ENCODE results near the gene PLCL2.
"Not testable (repeated sequence)": the region's sequence is repeated elsewhere in the genome, so short reads cannot be mapped to it uniquely, and the experiment has no call there.

Gene PLCL2

DNA sequence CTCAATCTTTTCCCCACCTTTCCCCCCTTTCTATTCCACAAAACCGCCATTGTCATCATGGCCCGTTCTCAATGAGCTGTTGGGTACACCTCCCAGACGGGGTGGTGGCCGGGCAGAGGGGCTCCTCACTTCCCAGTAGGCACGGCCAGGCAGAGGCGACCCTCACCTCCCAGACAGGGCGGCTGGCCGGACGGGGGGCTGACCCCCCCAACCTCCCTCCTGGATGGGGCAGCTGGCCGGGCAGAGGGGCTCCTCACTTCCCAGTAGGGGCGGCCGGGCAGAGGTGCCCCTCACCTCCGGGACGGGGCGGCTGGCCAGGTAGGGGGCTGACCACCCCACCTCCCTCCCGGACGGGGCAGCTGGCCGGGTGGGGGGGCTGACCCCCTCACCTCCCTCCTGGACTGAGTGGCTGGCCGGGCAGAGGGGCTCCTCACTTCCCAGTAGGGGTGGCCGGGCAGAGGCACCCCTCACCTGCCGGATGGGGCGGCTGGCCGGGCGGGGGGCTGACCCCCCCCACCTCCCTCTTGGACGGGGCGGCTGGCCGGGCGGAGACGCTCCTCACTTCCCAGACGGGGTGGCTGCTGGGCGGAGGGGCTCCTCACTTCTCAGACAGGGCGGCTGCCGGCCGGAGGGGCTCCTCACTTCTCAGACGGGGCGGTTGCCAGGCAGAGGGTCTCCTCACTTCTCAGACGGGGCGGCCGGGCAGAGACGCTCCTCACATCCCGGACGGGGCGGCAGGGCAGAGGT, 95.2 kb downstream of the PLCL2 start:
- DNase-seq, result not testable (repeated sequence)

- DNase-seq, result not testable (repeated sequence)
These were observed 95.8 kb downstream of the PLCL2 start for GRCh38 chr3:16980526-16980925.

- no peak for DNase-seq
These were observed 97.7 kb downstream of the PLCL2 start for GRCh38 chr3:16982460-16982859.

GRCh38 chr3:16985608-16986007, 100.9 kb downstream of the PLCL2 start:
- DNase-seq, result no peak

DNA sequence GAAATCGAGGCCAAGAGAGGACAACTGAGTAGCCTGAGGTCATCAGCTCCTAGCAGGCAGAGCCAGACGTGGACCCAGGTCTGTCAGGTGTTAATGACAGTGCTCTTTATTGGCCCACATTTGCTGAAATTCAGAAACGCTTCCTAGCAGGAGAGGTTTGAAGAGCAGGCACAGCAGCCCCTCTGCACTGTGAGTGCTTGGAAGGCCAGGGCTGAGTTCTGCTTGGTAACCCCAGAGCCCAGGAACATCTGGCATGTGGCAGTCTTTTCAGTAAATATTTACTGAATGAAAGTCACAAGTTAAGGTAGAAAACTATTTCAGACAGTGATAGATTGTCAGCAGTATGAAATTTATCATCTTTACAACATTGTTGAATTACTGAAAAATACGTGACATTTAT, 102.4 kb downstream of the PLCL2 start:
- no peak for DNase-seq

DNA sequence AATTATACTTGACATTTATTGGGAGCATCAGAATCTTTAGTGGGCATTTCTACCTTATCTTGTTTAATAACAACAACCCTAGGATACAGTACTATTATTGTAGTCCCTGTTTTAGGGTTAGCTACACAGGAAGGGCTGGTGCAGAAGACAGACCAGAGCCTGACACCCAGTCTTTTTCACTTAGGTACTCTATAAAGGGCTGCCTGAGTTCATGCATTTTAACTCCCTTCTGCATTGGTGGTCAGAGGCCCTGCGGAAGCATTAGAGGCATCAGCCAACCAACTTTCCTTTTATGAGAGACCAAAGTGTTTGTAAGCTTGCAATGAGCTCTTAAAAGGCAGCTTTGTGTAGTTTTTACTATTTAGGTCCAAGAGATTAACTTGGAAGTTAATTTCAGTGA, 105.4 kb downstream of the PLCL2 start:
- no peak for DNase-seq

DNA sequence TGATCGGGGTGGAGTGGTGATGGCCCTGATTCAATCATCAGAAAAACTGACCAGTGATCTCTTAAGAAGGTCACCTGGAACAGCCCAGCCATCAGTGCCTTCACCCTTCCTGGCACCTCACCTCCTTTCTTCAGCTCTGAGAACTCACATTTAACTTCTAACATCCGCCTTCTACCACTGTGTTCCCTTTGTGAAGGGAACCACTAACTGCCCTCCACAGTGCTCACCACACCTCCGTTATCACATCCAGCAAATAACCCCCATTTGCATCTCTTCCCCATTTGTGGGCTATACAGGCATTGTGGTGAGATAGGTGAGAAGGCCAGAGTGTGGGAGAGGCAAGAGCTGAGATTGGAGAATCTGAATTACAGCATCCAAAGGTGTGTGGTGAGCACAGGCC, 107.4 kb downstream of the PLCL2 start:
- no peak for DNase-seq

- DNase-seq, result no peak
These were observed 108.5 kb downstream of the PLCL2 start for GRCh38 chr3:16993227-16993626.

GRCh38 chr3:16994854-16995525, 110.2 kb downstream of the PLCL2 start:
- peak; percentile 4 for DNase-seq

- no peak for DNase-seq
These were observed 110.8 kb downstream of the PLCL2 start for GRCh38 chr3:16995601-16996000.

DNA sequence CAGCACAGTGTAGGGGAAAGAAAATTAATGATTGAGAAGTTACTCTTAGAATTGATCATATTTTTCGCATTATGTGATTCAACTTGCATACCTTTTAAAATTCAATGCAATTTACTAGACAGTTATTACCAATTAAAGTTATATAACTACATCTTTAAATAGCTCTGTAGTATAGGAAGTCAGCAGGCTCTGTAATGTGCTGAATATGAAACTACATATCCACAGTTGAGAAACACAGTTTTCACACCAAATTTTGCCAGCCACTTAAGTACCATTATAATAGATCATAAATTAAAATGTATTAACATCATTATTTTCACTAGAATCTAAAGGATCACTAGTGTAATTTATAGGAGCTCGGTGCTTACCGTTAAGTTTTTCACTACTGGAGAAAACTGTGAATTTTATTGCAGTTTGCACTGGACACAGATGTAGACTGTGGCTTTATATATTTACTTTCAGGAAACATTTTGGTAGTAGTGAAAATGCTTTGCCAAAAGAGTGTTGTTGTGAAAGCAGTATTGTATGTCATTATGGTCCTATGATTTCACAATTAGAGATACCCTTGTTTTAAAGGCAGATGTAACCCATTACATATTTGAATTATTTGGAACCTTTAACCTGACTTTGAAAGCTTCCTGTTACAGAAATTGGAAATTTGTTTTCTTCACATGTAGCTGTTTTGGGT, 113.6 kb downstream of the PLCL2 start:
- DNase-seq, result no peak

DNA sequence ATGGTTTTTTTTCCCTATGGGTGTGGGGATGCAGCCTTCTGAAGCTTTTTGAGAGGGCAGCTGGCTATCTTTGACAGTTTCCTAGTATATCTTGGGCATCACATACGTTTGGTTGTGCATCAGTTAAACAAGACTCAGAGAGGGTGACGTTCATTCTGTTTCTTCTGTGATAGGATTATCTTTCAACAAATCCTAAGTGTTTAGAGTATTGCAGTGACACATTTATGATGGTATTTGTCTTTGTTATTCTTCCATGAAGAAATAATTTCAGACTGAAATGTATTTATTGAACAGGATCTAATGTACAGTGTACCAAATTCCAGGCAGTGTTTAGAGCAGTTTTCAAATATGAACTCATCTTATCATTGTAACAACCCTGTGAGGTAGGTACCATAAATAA, 114.4 kb downstream of the PLCL2 start:
- no peak for DNase-seq

DNA sequence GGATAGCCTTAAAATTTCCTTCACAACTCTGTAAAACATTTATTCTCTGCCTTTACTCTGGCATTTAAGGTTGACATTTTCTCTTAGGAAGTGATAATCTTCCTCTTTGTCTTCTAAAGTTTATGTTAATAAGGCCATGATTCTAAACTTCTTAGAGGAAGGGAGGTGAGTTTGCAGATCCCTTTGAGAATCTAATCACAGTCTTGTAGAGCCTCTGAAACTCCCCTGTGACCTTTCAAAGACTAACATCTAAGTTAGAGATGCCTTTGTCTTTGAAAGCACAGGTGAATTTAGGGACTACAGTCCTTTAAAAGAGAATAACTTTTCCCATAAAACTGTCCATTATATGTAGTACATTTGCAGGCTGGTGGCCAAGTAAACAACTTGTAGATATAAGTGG, 115.1 kb downstream of the PLCL2 start:
- no peak for DNase-seq

- no peak for DNase-seq
These were observed 118.7 kb downstream of the PLCL2 start for GRCh38 chr3:17003457-17003856.

DNA sequence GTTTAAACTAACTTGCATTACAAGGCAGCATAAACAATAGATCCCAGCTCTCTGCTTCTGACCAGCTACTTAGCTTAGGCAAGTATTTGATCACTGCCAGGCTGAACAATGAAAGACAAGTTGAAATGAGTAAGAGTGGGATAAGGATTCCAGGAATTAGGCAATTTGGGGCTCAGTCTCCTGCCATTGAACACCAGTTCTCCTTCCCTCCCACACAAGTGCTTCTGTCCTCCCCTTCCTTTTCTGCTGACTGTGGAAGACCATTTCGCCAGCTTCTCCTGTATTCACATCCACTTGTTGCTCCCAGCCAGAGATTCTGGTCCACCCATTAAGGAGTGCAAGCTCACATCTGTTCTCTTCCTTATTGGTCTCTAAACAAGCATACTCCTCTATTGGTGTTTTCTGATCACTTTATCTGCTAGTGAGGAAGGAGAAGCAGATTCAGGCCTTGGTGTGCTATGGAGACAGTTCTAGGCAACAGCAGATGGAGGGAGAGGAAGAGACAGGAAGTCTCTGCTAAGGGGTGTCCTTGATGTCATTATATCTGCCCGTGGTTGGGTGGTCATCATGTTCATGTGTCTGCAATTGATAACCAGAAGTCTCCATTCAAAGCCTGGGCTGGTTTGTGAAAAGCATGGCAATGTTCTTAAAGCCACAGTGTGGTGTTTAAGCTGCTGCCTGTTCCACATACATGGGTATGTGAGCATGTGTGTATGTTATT, 121.5 kb downstream of the PLCL2 start:
- DNase-seq, result no peak

DNA sequence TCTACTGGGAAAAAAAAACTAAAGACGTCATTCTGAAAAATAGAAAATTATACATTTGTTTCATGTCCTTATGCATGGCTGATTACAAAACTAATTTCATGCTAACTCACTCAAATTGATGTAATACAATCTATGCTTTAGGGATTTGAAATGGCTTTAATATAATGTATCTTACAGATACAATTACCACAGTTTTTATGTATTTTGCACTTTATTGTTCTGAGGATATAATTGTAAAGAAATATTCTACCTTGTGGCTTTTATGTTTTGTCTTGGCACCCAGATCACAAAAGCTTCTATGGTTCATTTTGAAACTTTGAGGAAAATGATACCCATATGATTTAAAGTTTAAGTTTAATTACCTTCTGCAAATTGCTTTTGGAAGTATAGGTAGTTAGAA, 122.5 kb downstream of the PLCL2 start:
- DNase-seq, result no peak

DNA sequence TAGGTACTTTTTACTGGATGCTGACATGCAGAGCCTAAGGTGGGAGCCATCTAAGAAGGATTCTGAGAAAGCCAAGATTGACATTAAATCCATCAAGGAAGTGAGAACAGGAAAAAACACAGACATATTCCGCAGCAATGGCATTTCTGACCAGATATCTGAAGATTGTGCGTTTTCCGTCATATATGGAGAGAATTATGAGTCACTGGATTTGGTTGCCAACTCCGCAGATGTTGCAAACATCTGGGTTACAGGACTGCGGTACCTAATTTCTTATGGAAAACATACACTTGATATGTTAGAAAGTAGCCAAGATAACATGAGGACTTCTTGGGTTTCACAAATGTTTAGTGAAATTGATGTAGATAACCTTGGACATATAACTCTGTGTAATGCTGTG, 125.1 kb downstream of the PLCL2 start:
- DNase-seq, result no peak

DNA sequence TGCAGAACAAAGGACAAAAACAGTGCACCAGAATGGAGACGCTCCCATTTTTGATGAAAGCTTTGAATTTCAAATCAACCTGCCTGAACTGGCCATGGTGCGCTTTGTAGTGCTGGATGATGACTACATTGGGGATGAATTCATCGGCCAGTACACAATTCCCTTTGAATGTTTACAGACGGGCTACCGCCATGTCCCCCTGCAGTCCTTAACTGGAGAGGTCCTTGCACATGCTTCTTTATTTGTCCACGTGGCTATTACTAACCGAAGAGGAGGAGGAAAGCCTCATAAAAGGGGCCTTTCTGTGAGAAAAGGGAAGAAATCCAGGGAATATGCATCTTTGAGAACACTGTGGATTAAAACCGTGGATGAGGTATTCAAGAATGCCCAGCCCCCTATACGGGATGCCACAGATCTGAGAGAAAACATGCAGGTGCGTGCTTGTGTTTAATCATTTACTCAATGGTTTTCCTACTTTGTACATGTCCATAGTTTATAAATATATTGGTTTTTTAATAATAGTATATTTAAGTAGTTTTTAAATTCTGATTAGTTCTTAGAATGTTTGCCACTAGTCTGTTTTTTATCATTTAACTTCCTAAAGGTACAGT, 127.1 kb downstream of the PLCL2 start:
- no peak for DNase-seq

- DNase-seq, result no peak
These were observed 128.3 kb downstream of the PLCL2 start for GRCh38 chr3:17013050-17013449.

- no peak for DNase-seq
These were observed 128.8 kb downstream of the PLCL2 start for GRCh38 chr3:17013571-17013970.

- no peak for DNase-seq
These were observed 129.5 kb downstream of the PLCL2 start for GRCh38 chr3:17014284-17014683.

GRCh38 chr3:17014709-17015108, 130.0 kb downstream of the PLCL2 start:
- no peak for DNase-seq

DNA sequence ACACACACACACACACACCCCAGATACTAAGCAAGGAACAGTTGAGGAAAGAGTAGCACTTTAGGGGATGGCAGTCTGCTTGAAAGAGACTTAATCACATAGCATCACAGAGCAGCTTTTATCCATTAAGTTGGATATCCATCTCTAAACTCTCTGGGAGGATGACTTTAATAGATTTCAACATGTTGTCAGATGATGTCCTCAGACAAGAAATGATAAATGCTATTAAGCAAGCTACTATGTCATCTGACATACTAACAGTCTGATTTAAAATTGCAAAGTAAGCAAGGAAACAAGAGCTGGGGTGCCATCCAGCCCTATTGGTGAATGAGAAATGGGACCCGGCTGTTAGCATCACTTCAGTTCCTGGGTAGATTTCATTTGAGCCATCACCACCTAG, 136.9 kb downstream of the PLCL2 start:
- DNase-seq, result no peak

All from NCI-H1092 treated with DMSO at 0.1 percent for 48 hours (cell line).